NT2/D1 (cell line): Measurements from ENCODE around the gene FCN3.

Experiments used
- DNase-seq: peaks from one replicate; pipeline ENCODE4 v3.0.0-alpha.2; 2011; ENCODE audit warnings: low read depth, low spot score
- H3K27me3 ChIP-seq: 2 replicates; pipeline ENCODE4 v1.6.0; 2011; ENCODE audit warnings: mild to moderate bottlenecking; ENCODE audit not compliant: insufficient read length, insufficient read depth
- H3K36me3 ChIP-seq: 2 replicates; pipeline ENCODE4 v1.6.1; 2011; ENCODE audit warnings: mild to moderate bottlenecking, low read length, mixed read lengths; ENCODE audit not compliant: insufficient read depth, insufficient read length
- H3K4me1 ChIP-seq: 2 replicates; pipeline ENCODE4 v1.5.1; 2011; ENCODE audit not compliant: insufficient read depth, insufficient read length
- H3K4me3 ChIP-seq: 2 replicates; pipeline ENCODE4 v1.5.1; 2011; ENCODE audit warnings: low read depth; ENCODE audit not compliant: insufficient read length
- H3K9ac ChIP-seq: 2 replicates; pipeline ENCODE4 v1.6.0; 2011; ENCODE audit warnings: low read depth; ENCODE audit not compliant: insufficient read length
- H3K9me3 ChIP-seq: 2 replicates; pipeline ENCODE4 v1.5.1; 2011; ENCODE audit warnings: mild to moderate bottlenecking, low read length; ENCODE audit not compliant: insufficient read depth
- SUZ12 ChIP-seq: IDR thresholded peaks from 2 replicates; pipeline ENCODE4 v1.6.1; 2011; ENCODE audit not compliant: insufficient read length, insufficient read depth; ENCODE audit errors: extremely low read depth
- YY1 ChIP-seq: IDR thresholded peaks from 2 replicates; pipeline ENCODE4 v1.6.1; 2011; ENCODE audit not compliant: insufficient read length, insufficient read depth
- ZNF274 ChIP-seq: IDR thresholded peaks from 2 replicates; pipeline ENCODE4 v1.6.1; 2011; ENCODE audit warnings: mild to moderate bottlenecking, low read depth, low read length

Gene FCN3

DNA sequence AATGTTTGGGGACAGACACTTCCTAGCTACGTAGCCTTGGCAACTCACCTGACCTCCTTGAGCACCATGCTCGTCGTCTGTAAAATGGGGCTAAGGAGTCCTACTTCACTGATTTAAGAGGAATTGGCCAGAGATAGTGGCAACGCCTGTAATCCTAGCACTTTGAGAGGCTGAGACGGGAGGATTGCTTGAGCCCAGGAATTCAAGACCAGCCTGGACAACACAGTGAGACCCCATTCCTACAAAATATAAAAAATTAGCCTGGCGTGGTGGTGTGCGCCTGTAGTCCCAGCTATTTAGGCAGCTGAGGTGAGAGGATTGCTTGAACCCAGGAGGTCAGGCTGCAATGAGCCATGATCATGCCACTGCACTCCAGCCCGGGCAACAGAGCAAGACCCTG lies 28.3 kb downstream of the FCN3 start:
- H3K9ac ChIP-seq, result no peak overlapping the region
- no peaks in the 10 kb centered on the region for H3K27me3 ChIP-seq
- TF ChIP-seq SUZ12, result no peak
- TF ChIP-seq ZNF274, result no peak
- TF ChIP-seq YY1, result no peak
- H3K36me3 ChIP-seq, result peaks cover 36% of the 10 kb centered on the region
- H3K9me3 ChIP-seq, result no peaks in the 10 kb centered on the region
- peaks cover 34% of the 10 kb centered on the region for H3K4me1 ChIP-seq
- no peak overlapping the region for H3K4me3 ChIP-seq
- DNase-seq, result no peak

GRCh38 chr1:27345272-27345671 lies 29.4 kb downstream of the FCN3 start:
- Histone ChIP-seq H3K27me3 (no peaks in the 10 kb centered on the region), H3K4me1 (peaks cover 36% of the 10 kb centered on the region), H3K4me3 (no peak overlapping the region), H3K36me3 (peaks cover 36% of the 10 kb centered on the region), H3K9me3 (no peaks in the 10 kb centered on the region), H3K9ac (no peak overlapping the region)
- DNase-seq, result no peak
- TF ChIP-seq YY1 (no peak), ZNF274 (no peak), SUZ12 (no peak)

- H3K27me3 ChIP-seq, result no peaks in the 10 kb centered on the region
- no peaks in the 10 kb centered on the region for H3K9me3 ChIP-seq
- H3K9ac ChIP-seq, result peak overlapping the region; percentile 68
- TF ChIP-seq SUZ12, result no peak
- TF ChIP-seq ZNF274, result no peak
- TF ChIP-seq YY1, result no peak
- peaks cover 36% of the 10 kb centered on the region for H3K36me3 ChIP-seq
- H3K4me1 ChIP-seq, result peaks cover 38% of the 10 kb centered on the region
- DNase-seq, result no peak
- no peak overlapping the region for H3K4me3 ChIP-seq
These were observed 31.0 kb downstream of the FCN3 start for GRCh38 chr1:27343639-27344025.

- H3K4me3 ChIP-seq, result peak overlapping the region; percentile 29
- no peaks in the 10 kb centered on the region for H3K27me3 ChIP-seq
- H3K4me1 ChIP-seq, result peaks cover 41% of the 10 kb centered on the region
- H3K36me3 ChIP-seq, result peaks cover 35% of the 10 kb centered on the region
- no peak for DNase-seq
- no peaks in the 10 kb centered on the region for H3K9me3 ChIP-seq
- H3K9ac ChIP-seq, result peak overlapping the region; percentile 68
- no peak for TF ChIP-seq SUZ12
- TF ChIP-seq ZNF274, result no peak
These were observed 31.6 kb downstream of the FCN3 start for GRCh38 chr1:27342778-27343638.

DNA sequence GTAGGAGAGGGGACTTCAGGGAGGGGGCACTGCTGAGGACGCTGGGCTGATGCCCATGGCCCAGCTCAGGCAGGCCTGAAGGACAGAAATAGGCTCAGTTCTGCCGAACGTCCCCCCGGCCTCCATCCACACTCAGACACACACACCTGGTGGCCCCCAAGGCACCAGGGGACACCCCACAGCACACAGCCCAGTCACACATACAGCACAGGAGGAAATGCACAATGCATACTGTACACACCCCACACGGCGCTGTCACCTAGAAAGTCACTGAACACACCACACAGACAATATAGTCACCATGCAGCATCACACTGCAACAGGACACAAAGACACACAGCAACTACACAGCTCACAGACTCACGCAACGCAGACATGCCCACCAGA lies 32.2 kb downstream of the FCN3 start:
- no peak for TF ChIP-seq YY1
- peaks cover 36% of the 10 kb centered on the region for H3K4me1 ChIP-seq
- peaks cover 29% of the 10 kb centered on the region for H3K36me3 ChIP-seq
- peak overlapping the region; percentile 68 for H3K9ac ChIP-seq
- DNase-seq, result no peak
- H3K4me3 ChIP-seq, result peak overlapping the region; percentile 29
- H3K9me3 ChIP-seq, result no peaks in the 10 kb centered on the region
- no peaks in the 10 kb centered on the region for H3K27me3 ChIP-seq

- H3K27me3 ChIP-seq, result no peaks in the 10 kb centered on the region
- H3K4me3 ChIP-seq, result peak within 1 kb of the TSS; percentile 29
- no peaks in the 10 kb centered on the region for H3K9me3 ChIP-seq
- TF ChIP-seq YY1, result no peak
- no peak for TF ChIP-seq SUZ12
- no peak for TF ChIP-seq ZNF274
- peaks cover 24% of the 10 kb centered on the region for H3K36me3 ChIP-seq
- H3K9ac ChIP-seq, result peak within 1 kb of the TSS; percentile 68
- peaks cover 31% of the 10 kb centered on the region for H3K4me1 ChIP-seq
- DNase-seq, result no peak
These were observed 32.9 kb downstream of the FCN3 start, which contains the start of gene SYTL1 for GRCh38 chr1:27341525-27342252. Gene SYTL1, plus strand, starts transcription at chr1:27342022. Its CDS starts 3,313 bp downstream, at chr1:27345335.

DNA sequence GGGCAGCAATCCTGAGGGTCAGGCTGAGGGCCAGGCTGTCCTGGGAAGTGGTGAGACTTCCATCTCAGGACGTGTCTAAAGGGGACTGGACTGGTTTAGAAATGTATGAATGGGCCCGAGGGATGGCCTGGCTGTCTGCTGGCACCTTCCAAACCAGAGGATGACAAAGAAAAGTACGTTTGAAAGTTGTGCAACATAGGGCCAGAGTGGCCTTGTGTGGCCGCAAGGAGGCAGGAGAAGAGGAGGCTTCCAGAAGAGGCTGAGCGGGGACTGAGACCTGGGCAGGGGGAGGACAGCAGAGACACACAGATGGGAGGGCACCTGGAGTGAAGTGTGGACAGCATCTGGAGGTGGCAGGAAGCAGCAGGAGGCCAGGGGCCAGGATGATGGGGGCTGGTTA lies 35.4 kb downstream of the FCN3 start:
- H3K36me3 ChIP-seq, result peaks cover 30% of the 10 kb centered on the region
- no peaks in the 10 kb centered on the region for H3K9me3 ChIP-seq
- no peak for DNase-seq
- H3K4me3 ChIP-seq, result no peak overlapping the region
- peaks cover 31% of the 10 kb centered on the region for H3K4me1 ChIP-seq
- TF ChIP-seq ZNF274, result no peak
- TF ChIP-seq SUZ12, result no peak
- TF ChIP-seq YY1, result no peak
- H3K27me3 ChIP-seq, result no peaks in the 10 kb centered on the region
- H3K9ac ChIP-seq, result peak overlapping the region; percentile 51
